CD4-positive, alpha-beta T cell treated with Interleukin-4 for 4 hours (primary cell): Measurements from ENCODE around the gene MEN1.
A peak's percentile ranks its signal among the peaks of the same experiment; 100 is the strongest.

Experiments
- DNase-seq: peaks from one replicate; pipeline ENCODE4 v3.0.0-alpha.2; 2020

The MEN1 gene

GRCh38 chr11:64845129-64845775, 34.9 kb upstream of the MEN1 start:
- DNase-seq, result no peak

- DNase-seq, result peak; percentile 71
Observed at GRCh38 chr11:64844330-64845128, 34.2 kb upstream of the MEN1 start, which contains the start of gene CDC42BPG. Gene CDC42BPG (minus strand): TSS chr11:64844653. CDS start chr11:64844569, 84 bp downstream.

- DNase-seq, result no peak
Observed at GRCh38 chr11:64843686-64844329, 33.5 kb upstream of the MEN1 start.

GRCh38 chr11:64842851-64843685, 32.7 kb upstream of the MEN1 start:
- no peak for DNase-seq

GRCh38 chr11:64842366-64842759, 32.0 kb upstream of the MEN1 start:
- DNase-seq, result no peak

- no peak for DNase-seq
Observed at GRCh38 chr11:64841592-64842365, 31.4 kb upstream of the MEN1 start.

- DNase-seq, result no peak
Observed at GRCh38 chr11:64839887-64840782, 29.8 kb upstream of the MEN1 start.

- no peak for DNase-seq
Observed at GRCh38 chr11:64839335-64839734, 29.0 kb upstream of the MEN1 start.

GRCh38 chr11:64838600-64839334, 28.4 kb upstream of the MEN1 start:
- no peak for DNase-seq

- DNase-seq, result no peak
Observed at GRCh38 chr11:64837887-64838351, 27.6 kb upstream of the MEN1 start.

- no peak for DNase-seq
Observed at GRCh38 chr11:64836448-64837072, 26.2 kb upstream of the MEN1 start.

GRCh38 chr11:64835616-64836447, 25.5 kb upstream of the MEN1 start:
- no peak for DNase-seq

GRCh38 chr11:64834723-64835615, 24.6 kb upstream of the MEN1 start:
- no peak for DNase-seq

GRCh38 chr11:64834031-64834722, 23.8 kb upstream of the MEN1 start:
- DNase-seq, result no peak

GRCh38 chr11:64833509-64833908, 23.2 kb upstream of the MEN1 start:
- DNase-seq, result no peak

GRCh38 chr11:64833198-64833502, 22.8 kb upstream of the MEN1 start:
- no peak for DNase-seq
